Measurements from ENCODE around the gene ALOX12. TPM values are rescaled to one million over a fixed set of nuclear protein-coding genes. Genes with fewer than 3 reads are reported as not detected.
A peak's percentile ranks its signal among the peaks of the same experiment; 100 is the strongest.
"Not testable (repeated sequence)": the region's sequence is repeated elsewhere in the genome, so short reads cannot be mapped to it uniquely, and the experiment has no call there.

The ALOX12 gene
- total RNA-seq, 2 donors from 2014 or later = 1.2 to 32.0 TPM

- H3K27me3 Mint-ChIP-seq = no peaks in the 10 kb centered on the region
- no peaks in the 10 kb centered on the region for H3K9me3 ChIP-seq (ENCODE audit: control insufficient read depth, low read length, poor library complexity, severe bottlenecking)
- H3K36me3 Mint-ChIP-seq (ENCODE audit: low read depth) = no peaks in the 10 kb centered on the region
- peaks cover 44% of the 10 kb centered on the region for H3K4me1 Mint-ChIP-seq
- DNase-seq (peak; percentile 94 to 99 (median 97)), ATAC-seq (peak; percentile 93)
- H3K27ac Mint-ChIP-seq = peak within 1 kb of the TSS; percentile 98
- peak within 1 kb of the TSS; percentile 92 for H3K4me3 Mint-ChIP-seq
Measured at GRCh38 chr17:7035591-7036368, 39.9 kb downstream of the ALOX12 start, which contains the start of gene SLC16A13. Gene SLC16A13, plus strand, starts transcription at chr17:7036015. Its CDS starts 368 bp downstream, at chr17:7036383.

GRCh38 chr17:7038025-7038862 lies 42.4 kb downstream of the ALOX12 start:
- DNase-seq = no peak
- H3K27ac Mint-ChIP-seq = peak overlapping the region; percentile 47
- H3K9me3 ChIP-seq (ENCODE audit: control insufficient read depth, low read length, poor library complexity, severe bottlenecking) = no peaks in the 10 kb centered on the region
- H3K4me3 Mint-ChIP-seq = no peak overlapping the region
- ATAC-seq = no peak
- H3K27me3 Mint-ChIP-seq = no peaks in the 10 kb centered on the region
- peaks cover 42% of the 10 kb centered on the region for H3K4me1 Mint-ChIP-seq
- no peaks in the 10 kb centered on the region for H3K36me3 Mint-ChIP-seq (ENCODE audit: low read depth)

- DNase-seq (no peak), ATAC-seq (no peak)
- peak overlapping the region; percentile 56 for H3K4me3 Mint-ChIP-seq
- H3K36me3 Mint-ChIP-seq (ENCODE audit: low read depth) = no peaks in the 10 kb centered on the region
- peaks cover 37% of the 10 kb centered on the region for H3K4me1 Mint-ChIP-seq
- no peaks in the 10 kb centered on the region for H3K27me3 Mint-ChIP-seq
- peak overlapping the region; percentile 72 for H3K27ac Mint-ChIP-seq
- no peaks in the 10 kb centered on the region for H3K9me3 ChIP-seq (ENCODE audit: control insufficient read depth, low read length, poor library complexity, severe bottlenecking)
Measured at GRCh38 chr17:7039832-7040231, 44.0 kb downstream of the ALOX12 start.

- H3K4me1 Mint-ChIP-seq = peaks cover 32% of the 10 kb centered on the region
- ATAC-seq = peak; percentile 20
Measured at GRCh38 chr17:7041607-7042500, 46.0 kb downstream of the ALOX12 start.

GRCh38 chr17:7042501-7043181 lies 46.8 kb downstream of the ALOX12 start:
- peak; percentile 26 to 40 (median 33) for DNase-seq
- peak; percentile 29 for ATAC-seq
- H3K4me3 Mint-ChIP-seq = peak overlapping the region; percentile 86
- no peaks in the 10 kb centered on the region for H3K36me3 Mint-ChIP-seq (ENCODE audit: low read depth)
- H3K27me3 Mint-ChIP-seq = no peaks in the 10 kb centered on the region
- H3K27ac Mint-ChIP-seq = peak overlapping the region; percentile 78
- H3K4me1 Mint-ChIP-seq = peaks cover 38% of the 10 kb centered on the region
- no peaks in the 10 kb centered on the region for H3K9me3 ChIP-seq (ENCODE audit: control insufficient read depth, low read length, poor library complexity, severe bottlenecking)

More at GRCh38 chr17:7041607-7042500, 46.0 kb downstream of the ALOX12 start:
- Mint-ChIP-seq H3K36me3 (ENCODE audit: low read depth) (no peaks in the 10 kb centered on the region), H3K27me3 (no peaks in the 10 kb centered on the region), H3K4me3 (peak overlapping the region; percentile 86), H3K27ac (peak overlapping the region; percentile 78)
- H3K9me3 ChIP-seq (ENCODE audit: control insufficient read depth, low read length, poor library complexity, severe bottlenecking) = no peaks in the 10 kb centered on the region
- DNase-seq = no peak

- H3K9me3 ChIP-seq (ENCODE audit: control insufficient read depth, low read length, poor library complexity, severe bottlenecking) = no peaks in the 10 kb centered on the region
- Mint-ChIP-seq H3K36me3 (ENCODE audit: low read depth) (no peaks in the 10 kb centered on the region), H3K4me1 (peaks cover 38% of the 10 kb centered on the region), H3K27me3 (no peaks in the 10 kb centered on the region), H3K27ac (peak overlapping the region; percentile 78), H3K4me3 (peak overlapping the region; percentile 86)
- ATAC-seq = no peak
- no peak for DNase-seq
Measured at GRCh38 chr17:7043182-7043496, 47.3 kb downstream of the ALOX12 start.

- H3K4me1 Mint-ChIP-seq = peaks cover 35% of the 10 kb centered on the region
- DNase-seq (no peak), ATAC-seq (no peak)
- H3K27ac Mint-ChIP-seq = peak within 1 kb of the TSS; percentile 78
- H3K27me3 Mint-ChIP-seq = no peaks in the 10 kb centered on the region
- no peaks in the 10 kb centered on the region for H3K9me3 ChIP-seq (ENCODE audit: control insufficient read depth, low read length, poor library complexity, severe bottlenecking)
- H3K4me3 Mint-ChIP-seq = peak within 1 kb of the TSS; percentile 86
- no peaks in the 10 kb centered on the region for H3K36me3 Mint-ChIP-seq (ENCODE audit: low read depth)
Measured at GRCh38 chr17:7043497-7044198, 47.8 kb downstream of the ALOX12 start, which contains the start of gene SLC16A11. Gene SLC16A11, minus strand, starts transcription at chr17:7044092. Its CDS starts 579 bp downstream, at chr17:7043513.

GRCh38 chr17:7045492-7046126 lies 49.8 kb downstream of the ALOX12 start:
- peak overlapping the region; percentile 95 for H3K27ac Mint-ChIP-seq
- ATAC-seq (peak; percentile 57), DNase-seq (no peak)
- H3K36me3 Mint-ChIP-seq (ENCODE audit: low read depth) = no peaks in the 10 kb centered on the region
- H3K4me1 Mint-ChIP-seq = peaks cover 30% of the 10 kb centered on the region
- peak overlapping the region; percentile 92 for H3K4me3 Mint-ChIP-seq
- no peaks in the 10 kb centered on the region for H3K27me3 Mint-ChIP-seq
- H3K9me3 ChIP-seq (ENCODE audit: control insufficient read depth, low read length, poor library complexity, severe bottlenecking) = no peaks in the 10 kb centered on the region

- no peaks in the 10 kb centered on the region for H3K27me3 Mint-ChIP-seq
- peak; percentile 46 for ATAC-seq
- no peaks in the 10 kb centered on the region for H3K9me3 ChIP-seq (ENCODE audit: control insufficient read depth, low read length, poor library complexity, severe bottlenecking)
Measured at GRCh38 chr17:7046127-7046724, 50.4 kb downstream of the ALOX12 start.

GRCh38 chr17:7046725-7047397 lies 51.0 kb downstream of the ALOX12 start:
- H3K36me3 Mint-ChIP-seq (ENCODE audit: low read depth); H3K27me3 Mint-ChIP-seq; H3K9me3 ChIP-seq (ENCODE audit: control insufficient read depth, low read length, poor library complexity, severe bottlenecking): not testable (repeated sequence)
- H3K4me1 Mint-ChIP-seq = peaks cover 32% of the 10 kb centered on the region
- peak; percentile 60 for ATAC-seq
- H3K4me3 Mint-ChIP-seq = peak overlapping the region; percentile 92
- DNase-seq = peak; percentile 50 to 67 (median 50)
- H3K27ac Mint-ChIP-seq = peak overlapping the region; percentile 95

More at GRCh38 chr17:7046127-7046724, 50.4 kb downstream of the ALOX12 start:
- Mint-ChIP-seq H3K27ac (peak overlapping the region; percentile 95), H3K4me1 (peaks cover 31% of the 10 kb centered on the region), H3K36me3 (ENCODE audit: low read depth) (no peaks in the 10 kb centered on the region), H3K4me3 (peak overlapping the region; percentile 92)
- peak; percentile 24 to 31 (median 26) for DNase-seq

- ATAC-seq = no peak
- Mint-ChIP-seq H3K27ac (peak overlapping the region; percentile 70), H3K27me3 (no peaks in the 10 kb centered on the region), H3K36me3 (ENCODE audit: low read depth) (no peaks in the 10 kb centered on the region), H3K4me1 (peaks cover 33% of the 10 kb centered on the region), H3K4me3 (peak overlapping the region; percentile 71)
- no peak for DNase-seq
- H3K9me3 ChIP-seq (ENCODE audit: control insufficient read depth, low read length, poor library complexity, severe bottlenecking) = no peaks in the 10 kb centered on the region
Measured at GRCh38 chr17:7047566-7047965, 51.7 kb downstream of the ALOX12 start.
